HG02938 (cell line): ENCODE data around the gene KCNQ5.
"Not testable (repeated sequence)": the region's sequence is repeated elsewhere in the genome, so short reads cannot be mapped to it uniquely, and the experiment has no call there.

Source experiments
- ATAC-seq: cut with Tn5 transposase; IDR thresholded peaks from one replicate; pipeline ENCODE4 v1.9.1; 2021; ENCODE audit warnings: mild to moderate bottlenecking, moderate library complexity; ENCODE audit not compliant: unreplicated experiment

Gene KCNQ5

DNA sequence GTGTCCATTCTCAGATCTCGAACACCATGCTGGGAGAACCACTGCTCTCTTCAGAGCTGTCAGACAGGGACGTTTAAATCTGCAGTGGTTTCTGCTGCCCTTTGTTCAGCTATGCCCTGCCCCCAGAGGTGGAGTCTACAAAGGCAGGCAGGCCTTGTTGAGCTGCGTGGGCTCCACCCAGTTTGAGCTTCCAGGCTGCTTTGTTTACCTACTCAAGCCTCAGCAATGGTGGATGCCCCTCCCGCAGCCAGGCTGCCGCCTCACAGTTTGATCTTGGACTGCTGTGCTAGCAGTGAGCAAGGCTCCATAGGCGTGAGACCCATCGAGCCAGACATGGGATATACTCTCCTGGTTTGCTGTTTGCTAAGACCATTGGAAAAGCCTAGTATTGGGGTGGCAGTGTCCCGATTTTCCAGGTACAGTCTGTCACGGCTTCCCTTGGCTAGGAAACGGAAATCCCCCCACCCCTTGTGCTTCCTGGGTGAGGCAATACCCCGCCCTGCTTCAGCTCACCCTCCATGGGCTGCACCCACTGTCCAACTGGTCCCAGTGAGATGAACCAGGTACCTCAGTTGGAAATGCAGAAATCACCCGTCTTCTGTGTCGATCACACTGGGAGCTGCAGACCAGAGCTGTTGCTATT is 362.4 kb downstream of the KCNQ5 start:
- ATAC-seq: not testable (repeated sequence)

DNA sequence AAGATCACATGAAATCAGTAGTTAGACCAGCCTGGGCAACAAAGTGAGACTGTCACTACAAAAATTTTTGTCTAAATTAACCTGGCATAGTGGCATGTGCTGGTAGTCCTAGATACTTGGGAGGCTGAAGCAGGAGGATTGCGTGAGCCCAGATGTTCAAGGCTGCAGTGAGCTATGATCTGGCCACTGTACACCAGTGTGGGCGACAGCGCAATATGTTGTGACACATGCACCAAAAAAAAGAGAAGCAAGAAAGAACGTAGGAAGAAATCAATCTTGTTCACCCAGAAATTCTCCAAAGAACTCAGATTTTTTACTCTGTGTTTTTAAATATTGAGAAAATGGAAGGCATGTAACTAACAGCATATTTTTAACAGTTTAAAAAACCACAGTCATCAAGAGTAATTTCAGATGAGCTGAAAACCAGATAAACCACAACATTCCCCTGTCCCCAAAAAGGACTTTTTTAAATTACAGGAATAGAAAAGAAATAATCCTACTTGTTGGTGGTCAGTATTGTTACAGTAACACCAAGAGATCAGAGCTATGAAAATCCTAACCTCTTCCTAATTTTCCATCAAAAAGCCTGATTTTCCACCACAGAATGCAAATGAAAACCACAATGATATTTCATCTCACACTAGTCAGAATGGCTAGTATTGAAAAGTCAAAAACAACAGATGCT is 363.3 kb downstream of the KCNQ5 start:
- no peak for ATAC-seq

DNA sequence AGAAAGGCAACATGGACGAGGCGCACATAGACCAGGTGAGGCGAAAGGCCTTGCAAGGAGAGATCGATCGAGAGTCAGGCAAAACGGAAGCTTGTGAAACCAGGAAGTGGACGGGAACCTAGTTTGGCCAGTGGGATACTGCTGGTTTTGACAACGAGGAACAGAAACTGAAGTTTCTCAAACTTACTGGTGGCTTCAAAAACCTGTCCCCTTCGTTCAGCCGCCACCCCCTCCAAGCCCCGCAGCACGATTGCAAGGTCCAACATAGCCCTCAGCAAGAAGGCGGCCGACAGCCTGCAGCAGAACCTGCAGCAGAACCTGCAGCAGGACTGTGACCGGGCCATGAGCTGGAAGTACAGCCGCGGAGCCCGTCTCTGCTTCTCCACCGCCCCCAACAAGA is 365.4 kb downstream of the KCNQ5 start:
- no peak for ATAC-seq

DNA sequence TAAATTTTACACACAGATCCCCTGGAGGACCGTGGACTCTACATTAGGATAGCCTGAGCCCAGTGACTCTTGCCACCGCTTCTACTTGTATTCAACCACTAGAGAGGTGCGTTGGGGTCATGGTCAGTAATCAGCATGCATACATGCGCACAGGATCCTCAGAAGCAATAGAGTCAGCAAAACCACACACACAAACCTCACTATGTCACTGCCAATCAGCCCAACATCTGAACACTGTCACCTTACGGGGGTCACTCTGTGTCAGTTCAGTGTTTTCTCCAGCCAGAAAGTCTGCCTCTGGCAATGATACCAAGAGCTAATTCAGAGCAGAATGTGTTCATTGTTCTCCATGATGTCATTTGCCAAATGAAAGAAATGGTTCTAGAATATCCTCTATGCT is 378.1 kb downstream of the KCNQ5 start:
- no peak for ATAC-seq

- no peak for ATAC-seq
Observed at GRCh38 chr6:73000460-73000859, 378.6 kb downstream of the KCNQ5 start.

DNA sequence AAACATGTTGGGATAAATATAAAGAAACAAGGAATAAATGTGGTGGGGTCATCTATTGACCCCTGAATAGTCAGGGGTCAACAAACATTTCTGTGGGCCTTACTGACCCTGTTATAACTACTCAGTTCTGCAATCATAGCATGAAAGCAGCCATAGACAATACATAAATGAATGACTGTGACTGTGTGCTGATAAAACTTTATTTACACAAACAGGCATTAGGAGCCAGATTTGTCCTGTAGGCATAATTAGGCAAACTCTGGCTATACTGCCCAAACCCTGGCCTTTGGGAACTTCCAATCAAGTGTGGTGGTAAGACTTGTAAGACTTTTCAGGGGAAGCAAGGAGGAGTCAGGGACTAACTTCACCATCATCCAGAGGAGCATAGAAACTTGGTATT is 380.7 kb downstream of the KCNQ5 start:
- ATAC-seq: no peak

DNA sequence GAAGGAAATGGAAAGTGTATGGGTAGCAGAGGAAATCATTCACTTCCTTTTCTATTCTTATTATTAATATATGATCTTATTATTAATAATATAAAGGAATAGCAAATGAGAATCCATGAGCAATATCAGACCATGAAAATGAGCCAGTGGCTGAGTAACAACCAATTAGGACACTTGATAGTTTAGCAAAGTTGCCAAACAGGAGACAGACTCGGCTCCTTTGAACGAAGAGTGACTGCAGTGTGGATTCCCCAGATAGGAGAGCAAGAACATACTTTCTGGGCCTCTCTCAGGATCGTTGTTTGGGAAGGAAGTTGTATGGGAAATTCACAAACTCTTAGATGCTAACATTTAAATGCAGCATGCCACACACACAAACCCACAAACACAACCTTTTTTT is 381.4 kb downstream of the KCNQ5 start:
- no peak for ATAC-seq

DNA sequence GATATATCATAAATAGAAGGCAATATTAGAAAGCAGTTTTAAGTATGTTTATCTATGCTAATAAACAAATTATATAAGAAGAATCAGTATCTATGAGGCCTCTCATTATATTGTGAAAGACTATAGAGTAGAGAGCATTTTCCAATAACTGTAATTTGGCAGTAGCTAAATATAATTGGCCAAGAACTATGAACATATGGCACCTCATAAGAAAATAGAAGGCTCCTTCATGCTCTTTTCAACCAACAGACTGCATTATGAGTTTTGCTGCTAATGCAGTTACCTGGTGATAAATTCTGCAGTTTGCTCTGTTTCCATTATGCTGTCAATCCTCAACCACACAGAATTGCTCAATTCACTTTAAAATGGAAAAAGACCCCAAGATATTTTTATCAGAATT is 382.4 kb downstream of the KCNQ5 start:
- no peak for ATAC-seq

GRCh38 chr6:73004861-73005260 is 383.0 kb downstream of the KCNQ5 start:
- peak; percentile 76 for ATAC-seq

GRCh38 chr6:73006146-73006545 is 384.3 kb downstream of the KCNQ5 start:
- no peak for ATAC-seq

- ATAC-seq: no peak
Observed at GRCh38 chr6:73011945-73012344, 390.1 kb downstream of the KCNQ5 start.

- no peak for ATAC-seq
Observed at GRCh38 chr6:73017476-73017875, 395.6 kb downstream of the KCNQ5 start.

- no peak for ATAC-seq
Observed at GRCh38 chr6:73024598-73024997, 402.7 kb downstream of the KCNQ5 start.

DNA sequence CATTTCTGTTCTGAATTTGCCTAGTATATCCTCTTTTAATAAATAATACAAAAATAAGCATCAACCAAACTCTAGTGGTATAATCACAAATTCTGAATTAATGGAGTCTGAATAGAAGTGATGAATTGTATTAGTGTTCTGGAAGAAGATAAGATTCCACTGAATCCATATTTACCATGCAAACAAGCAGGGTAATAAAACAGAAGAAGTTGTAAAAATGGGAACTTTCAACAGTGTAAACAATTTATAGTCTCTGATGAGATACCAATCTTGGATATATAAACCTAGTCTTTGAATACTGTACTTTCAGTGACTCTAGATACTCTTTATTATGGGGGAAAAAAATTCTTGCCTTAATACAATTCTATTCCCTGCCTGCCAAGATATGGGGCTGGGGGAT is 405.8 kb downstream of the KCNQ5 start:
- no peak for ATAC-seq

- no peak for ATAC-seq
Observed at GRCh38 chr6:73028124-73028766, 406.4 kb downstream of the KCNQ5 start.

- no peak for ATAC-seq
Observed at GRCh38 chr6:73028893-73029450, 407.1 kb downstream of the KCNQ5 start.

GRCh38 chr6:73030257-73030656 is 408.4 kb downstream of the KCNQ5 start:
- no peak for ATAC-seq

- ATAC-seq: no peak
Observed at GRCh38 chr6:73030791-73031782, 409.2 kb downstream of the KCNQ5 start.

DNA sequence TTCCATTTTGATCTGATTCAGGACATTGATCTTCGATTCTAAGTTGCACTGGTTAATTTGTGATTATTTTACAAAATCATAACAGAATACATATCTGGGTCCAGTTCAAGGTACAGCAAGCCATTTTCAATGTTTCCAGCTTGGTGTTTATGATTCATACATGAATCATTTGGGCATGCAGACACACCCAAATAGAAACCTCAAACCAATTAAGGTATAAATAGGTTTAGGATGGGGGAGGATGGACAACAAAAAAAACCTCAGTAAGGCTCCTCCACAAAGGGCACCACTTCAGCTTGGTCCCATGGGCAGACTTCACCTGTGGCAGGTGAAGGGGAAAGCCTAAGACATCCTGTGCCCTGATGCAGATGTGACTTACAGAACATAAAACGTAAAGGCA is 410.7 kb downstream of the KCNQ5 start:
- no peak for ATAC-seq

DNA sequence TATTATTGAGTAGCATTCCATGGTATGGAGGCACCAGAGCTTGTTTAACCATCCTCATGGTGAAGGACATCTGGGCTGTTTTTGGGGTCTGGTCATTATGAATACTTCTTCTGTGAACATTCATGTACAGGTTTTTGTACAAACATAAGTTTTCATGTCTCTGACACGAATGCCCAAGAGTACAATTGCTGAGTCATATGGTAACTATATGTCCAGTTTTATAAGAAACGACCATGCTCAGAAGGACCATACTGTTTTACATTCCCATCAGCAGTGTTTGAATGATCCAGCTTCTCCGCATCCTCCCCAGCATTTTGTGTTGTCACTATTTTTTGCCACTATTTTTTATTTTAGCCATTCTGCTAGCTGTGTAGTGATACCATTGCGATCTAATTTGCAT is 414.8 kb downstream of the KCNQ5 start:
- ATAC-seq: no peak

DNA sequence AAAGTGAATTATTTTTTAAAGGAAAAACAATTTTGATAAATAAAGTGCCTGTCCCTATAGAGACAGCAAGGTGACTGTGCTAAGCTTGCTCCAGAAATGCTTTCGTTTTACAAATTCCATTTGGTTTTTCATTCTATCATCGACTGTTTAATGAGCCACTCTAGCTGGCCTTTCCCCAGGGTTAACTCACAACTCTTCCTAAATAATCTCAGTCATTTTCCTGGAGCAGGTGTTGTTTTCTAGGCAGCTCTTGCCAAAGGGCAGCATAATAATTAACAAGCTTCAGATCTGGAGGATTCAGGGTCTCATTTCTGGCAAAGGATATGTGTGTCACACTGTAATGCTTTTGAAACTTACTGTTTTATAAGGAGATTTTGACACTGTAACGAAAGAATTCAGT is 419.2 kb downstream of the KCNQ5 start:
- ATAC-seq: no peak
